Endothelial cell of umbilical vein (primary cell): Measurements from ENCODE around the gene MAF. TPM values are rescaled to one million over a fixed set of nuclear protein-coding genes. Genes with fewer than 3 reads are reported as not detected.

ENCODE experiments used
- BruUV-seq: library from RNA; stranded (reverse); fragments of 400-500 nt; replicated peaks from 2 replicates; lab custom pipeline; 2021; lab: Mats Ljungman, UMichigan
- CTCF ChIA-PET: fragments of 300-600, 350-600 bp; sonication (Branson Sonifier 250); formaldehyde crosslinking; loops from one replicate; lab custom pipeline; 2021; ENCODE audit warnings: antibody characterized with exemption, inconsistent platforms; lab: Charles Lee
- POLR2A ChIA-PET: fragments of 300-600, 350-600 bp; sonication (Branson Sonifier 250); formaldehyde crosslinking; loops from one replicate; lab custom pipeline; 2021; ENCODE audit warnings: antibody characterized with exemption, inconsistent platforms; lab: Charles Lee
- DNase-seq: peaks from one replicate; pipeline ENCODE4 v3.0.0-alpha.2; 2011; ENCODE audit warnings: low read depth, low spot score
- FAIRE-seq: peaks from 2 replicates; lab custom pipeline; 2011; peaks lifted over from hg19 to GRCh38; lab: Jason Lieb, UNC
- H2AFZ ChIP-seq: 2 replicates; pipeline ENCODE4 v1.6.0; 2012; ENCODE audit warnings: low read depth, low read length, control low read depth, inconsistent platforms
- H3K27ac ChIP-seq: 2 replicates; pipeline ENCODE4 v1.5.1; 2011; ENCODE audit warnings: low read depth, mild to moderate bottlenecking, control low read depth, low read length, moderate library complexity; ENCODE audit not compliant: insufficient read depth
- H3K27me3 ChIP-seq, 2 experiments: 2 replicates each; pipeline versions ENCODE4 v1.6.0 to v1.6.1; 2011; ENCODE audit warnings: low read length in 2 of 2, mixed read lengths in 1 of 2; ENCODE audit not compliant: control insufficient read depth in 2 of 2, insufficient read depth in 2 of 2
- H3K36me3 ChIP-seq, 2 experiments: 2 replicates in 1 of 2; 3 replicates in 1 of 2; pipeline ENCODE4 v1.5.1; 2011; ENCODE audit warnings: low read length in 2 of 2, mild to moderate bottlenecking in 1 of 2, moderate library complexity in 1 of 2; ENCODE audit not compliant: control insufficient read depth in 2 of 2, insufficient read depth in 2 of 2; ENCODE audit errors: extremely low read depth in 1 of 2
- H3K4me1 ChIP-seq: 3 replicates; pipeline ENCODE4 v1.5.1; 2011; ENCODE audit warnings: mild to moderate bottlenecking, low read length; ENCODE audit not compliant: control insufficient read depth, insufficient read depth; ENCODE audit errors: extremely low read depth
- H3K4me2 ChIP-seq: 2 replicates; pipeline ENCODE4 v1.6.1; 2011; ENCODE audit warnings: low read length, control low read depth, mixed read lengths; ENCODE audit not compliant: insufficient read depth
- H3K4me3 ChIP-seq, 3 experiments: fragments of 200-600 bp in 1 of 3; sonication (generic), shearing (Covaris generic) in 1 of 3; replicated peaks in 1 of 3; 2 replicates each; pipeline ENCODE4 v1.5.1; 2011 to 2016; ENCODE audit warnings: control low read depth in 3 of 3, low read length in 3 of 3, mild to moderate bottlenecking in 2 of 3, inconsistent platforms in 1 of 3, low read depth in 1 of 3, moderate library complexity in 1 of 3; ENCODE audit not compliant: insufficient read depth in 1 of 3
- H3K79me2 ChIP-seq: 2 replicates; pipeline ENCODE4 v1.6.0; 2012; ENCODE audit warnings: low read length, inconsistent platforms; ENCODE audit not compliant: control insufficient read depth, insufficient read depth
- H3K9ac ChIP-seq: replicated peaks from 2 replicates; pipeline ENCODE3; 2011; ENCODE audit warnings: low read length, control low read depth; ENCODE audit not compliant: insufficient read depth; ENCODE audit errors: extremely low read depth
- H3K9me1 ChIP-seq: replicated peaks from 3 replicates; pipeline ENCODE4 v1.6.0; 2011; ENCODE audit warnings: mild to moderate bottlenecking, low read length; ENCODE audit not compliant: control insufficient read depth, insufficient read depth; ENCODE audit errors: extremely low read depth
- H3K9me3 ChIP-seq: replicated peaks from 2 replicates; pipeline ENCODE4 v1.5.1; 2012; ENCODE audit warnings: low read length, inconsistent platforms; ENCODE audit not compliant: control insufficient read depth, insufficient read depth
- H4K20me1 ChIP-seq: replicated peaks from 2 replicates; pipeline ENCODE3; 2011; ENCODE audit warnings: mild to moderate bottlenecking, low read length; ENCODE audit not compliant: control insufficient read depth, insufficient read depth; ENCODE audit errors: extremely low read depth
- CTCF ChIP-seq, 2 donors: IDR thresholded peaks; 1 replicate in 1 of 2; 2 replicates in 1 of 2; pipeline ENCODE4 v1.5.1; 2011; ENCODE audit warnings: low read length in 2 of 2, mild to moderate bottlenecking in 2 of 2, moderate library complexity in 2 of 2, control low read depth in 1 of 2, inconsistent platforms in 1 of 2, low read depth in 1 of 2; ENCODE audit not compliant: insufficient read depth in 1 of 2; ENCODE audit errors: extremely low read depth in 1 of 2
- EZH2 ChIP-seq: IDR thresholded peaks from 2 replicates; pipeline ENCODE4 v1.6.1; 2012; ENCODE audit warnings: borderline replicate concordance, low read depth, mild to moderate bottlenecking, moderate library complexity, low read length, inconsistent platforms; ENCODE audit not compliant: severe bottlenecking
- FOS ChIP-seq: IDR thresholded peaks from 2 replicates; pipeline ENCODE4 v1.6.1; 2011; ENCODE audit warnings: mild to moderate bottlenecking, low read length, moderate library complexity, borderline replicate concordance; ENCODE audit not compliant: insufficient read depth
- GATA2 ChIP-seq: IDR thresholded peaks from 2 replicates; pipeline ENCODE4 v1.7.0; 2011; ENCODE audit warnings: low read depth, mild to moderate bottlenecking, moderate library complexity, mixed read lengths, low read length; ENCODE audit not compliant: insufficient read length, insufficient read depth
- JUN ChIP-seq: IDR thresholded peaks from 2 replicates; pipeline ENCODE4 v1.6.1; 2011; ENCODE audit warnings: borderline replicate concordance, low read depth; ENCODE audit not compliant: insufficient read length, insufficient read depth
- MYC ChIP-seq: IDR thresholded peaks from one replicate; pipeline ENCODE4 v1.6.1; 2011; ENCODE audit warnings: mild to moderate bottlenecking, low read depth, low read length
- POLR2A ChIP-seq: IDR thresholded peaks from 2 replicates; pipeline ENCODE4 v1.6.1; 2012; ENCODE audit warnings: low read depth, mild to moderate bottlenecking, control low read depth, low read length
- POLR2AphosphoS5 ChIP-seq: IDR thresholded peaks from 2 replicates; pipeline ENCODE4 v1.6.1; 2012; ENCODE audit warnings: low read depth, mild to moderate bottlenecking, control low read depth, low read length, moderate library complexity; ENCODE audit not compliant: insufficient read depth
- dilution Hi-C: fragments of 300-500 bp; cut with MboI; formaldehyde crosslinking; loops from one replicate; pipeline ENCODE4 v1.15.0; 2019; ENCODE audit warnings: low sequenced_read_pairs; ENCODE audit not compliant: extremely low pct_ligation_motif_present
- intact Hi-C: fragments of 100-400 bp; cut with micrococcal nuclease; formaldehyde crosslinking; loops from one replicate; pipeline ENCODE4 v1.10.0; 2022
- polyA plus RNA-seq, 4 experiments: library from polyadenylated mRNA; depleted of rRNA in 3 of 4; stranded (reverse) in 3 of 4; unstranded in 1 of 4; fragments of >200 nt; gene quantifications; 2 replicates each; pipeline versions ENCODE4 v1.2.1 to v1.2.3, GENCODE V29; 2011 to 2012; ENCODE audit warnings: missing spikeins in 1 of 4
- total RNA-seq: library from RNA; stranded (reverse); gene quantifications from 2 replicates; pipeline ENCODE4 v1.2.3, GENCODE V29; 2021
- TF ChIP-seq, protein P1 (sequence below): IDR thresholded peaks from 2 replicates; pipeline ENCODE4 v1.6.1; 2011; ENCODE audit not compliant: insufficient read depth, insufficient read length

Gene MAF
- total and polyA plus RNA-seq, 2 donors (not counting 3 experiments of a cell fraction or from before 2014, with no cell fraction given): 0.04 to 0.33 TPM

DNA sequence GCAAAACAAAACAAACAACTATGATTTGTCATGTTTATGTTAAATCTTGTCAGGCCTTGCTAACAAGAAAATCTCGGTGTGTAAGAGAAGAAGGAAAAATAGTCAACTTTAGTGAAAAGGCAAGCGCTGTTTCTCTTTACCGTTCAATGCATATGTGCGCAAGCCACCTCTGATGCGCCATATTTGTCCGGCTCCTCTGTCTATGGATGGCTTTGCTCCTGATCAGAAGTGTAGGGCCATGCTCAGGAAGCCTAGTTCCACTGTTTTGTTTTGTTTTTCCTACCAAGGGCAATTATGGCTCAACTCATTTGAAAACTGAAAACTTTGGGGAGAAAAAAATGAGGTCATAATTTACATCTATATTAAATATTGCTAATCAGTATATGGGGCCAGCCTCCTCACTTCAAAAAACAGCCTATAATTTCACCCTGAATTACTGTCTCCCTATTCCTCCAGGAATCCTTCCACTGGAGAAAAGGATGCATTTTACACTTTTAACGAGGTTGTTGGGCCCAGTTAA lies 4.5 kb downstream of the MAF start:
- no peaks in the 10 kb centered on the region for H3K9me1 ChIP-seq
- dilution Hi-C loops: no loop called here
- TF ChIP-seq POLR2A (no peak), CTCF (IDR thresholded peaks at IDR 0.05; ENCODE audit: extremely low read depth in 1 of 2, insufficient read depth in 1 of 2, low read depth in 1 of 2, low read length in 2 of 2) (no peak), GATA2 (no peak), EZH2 (no peak), POLR2AphosphoS5 (no peak), JUN (no peak), FOS (no peak), MYC (no peak)
- TF ChIP-seq, protein P1, sequence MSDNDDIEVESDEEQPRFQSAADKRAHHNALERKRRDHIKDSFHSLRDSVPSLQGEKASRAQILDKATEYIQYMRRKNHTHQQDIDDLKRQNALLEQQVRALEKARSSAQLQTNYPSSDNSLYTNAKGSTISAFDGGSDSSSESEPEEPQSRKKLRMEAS: no peak
- no peaks in the 10 kb centered on the region for H3K4me1 ChIP-seq
- no peak overlapping the region for H3K9ac ChIP-seq
- no peaks in the 10 kb centered on the region for H3K79me2 ChIP-seq
- ChIA-PET CTCF (no interaction called here), POLR2A (no interaction called here)
- no peaks in the 10 kb centered on the region for H3K9me3 ChIP-seq
- H4K20me1 ChIP-seq: no peaks in the 10 kb centered on the region
- no TSS peak for BruUV-seq
- H3K4me3 ChIP-seq: no peak overlapping the region
- DNase-seq: no peak
- no peak overlapping the region for H3K4me2 ChIP-seq
- H3K27ac ChIP-seq: no peak overlapping the region
- no peaks in the 10 kb centered on the region for H3K36me3 ChIP-seq
- no peak for FAIRE-seq
- H2AFZ ChIP-seq: no peak overlapping the region
- intact Hi-C loops: no loop called here
- H3K27me3 ChIP-seq: peaks cover 16 to 26% of the 10 kb centered on the region in 2 experiments
